Neural progenitor cell (in vitro differentiated cells): ENCODE results near the gene ARHGEF4. TPM values are rescaled to one million over a fixed set of nuclear protein-coding genes. Genes with fewer than 3 reads are reported as not detected.

Experiments
- DNase-seq: peaks from one replicate; pipeline ENCODE4 v3.0.0-alpha.2; 2016; ENCODE audit warnings: low spot score
- H2AFZ ChIP-seq: fragments of 200-600 bp; sonication (generic); replicated peaks from 2 replicates; pipeline ENCODE4 v1.6.1; 2016; ENCODE audit warnings: antibody characterized with exemption
- H3F3A ChIP-seq: fragments of 200-600 bp; sonication (generic); 2 replicates; pipeline ENCODE4 v1.6.1; 2016; ENCODE audit warnings: antibody characterized with exemption, low read depth
- H3K27ac ChIP-seq: fragments of 200-600 bp; sonication (generic); 2 replicates; pipeline ENCODE4 v1.5.1; 2016; ENCODE audit warnings: mild to moderate bottlenecking
- H3K27me3 ChIP-seq: fragments of 200-600 bp; sonication (generic); 2 replicates; pipeline ENCODE4 v1.6.1; 2016; ENCODE audit warnings: mild to moderate bottlenecking, moderate library complexity
- H3K36me3 ChIP-seq: fragments of 200-600 bp; sonication (generic); 2 replicates; pipeline ENCODE4 v1.5.1; 2016
- H3K4me1 ChIP-seq: fragments of 200-600 bp; sonication (generic); 2 replicates; pipeline ENCODE4 v1.6.1; 2016; ENCODE audit warnings: mixed run types
- H3K4me2 ChIP-seq: fragments of 200-600 bp; sonication (generic); 2 replicates; pipeline ENCODE4 v1.6.1; 2016
- H3K4me3 ChIP-seq: fragments of 200-600 bp; sonication (generic); 2 replicates; pipeline ENCODE4 v1.5.1; 2016
- H3K79me2 ChIP-seq: fragments of 200-600 bp; sonication (generic); 2 replicates; pipeline ENCODE4 v1.6.1; 2016; ENCODE audit warnings: low read depth
- H3K9ac ChIP-seq: fragments of 200-600 bp; sonication (generic); 2 replicates; pipeline ENCODE4 v1.6.1; 2016
- H3K9me3 ChIP-seq: fragments of 200-600 bp; sonication (generic); 2 replicates; pipeline ENCODE4 v1.5.1; 2016; ENCODE audit warnings: low read depth
- H4K20me1 ChIP-seq: fragments of 200-600 bp; sonication (generic); 2 replicates; pipeline ENCODE4 v1.6.1; 2016; ENCODE audit warnings: low read depth
- H3K27ac Mint-ChIP-seq: 3 replicates; pipeline ENCODE4 v1.8.0; 2021; ENCODE audit warnings: mixed read lengths
- H3K27me3 Mint-ChIP-seq: 2 replicates; pipeline ENCODE4 v1.8.0; 2022; ENCODE audit warnings: low read depth, mild to moderate bottlenecking, inconsistent platforms, moderate library complexity, mixed read lengths; ENCODE audit not compliant: insufficient read depth
- H3K36me3 Mint-ChIP-seq: 3 replicates; pipeline ENCODE4 v1.8.0; 2021; ENCODE audit warnings: mixed read lengths
- H3K4me1 Mint-ChIP-seq: 3 replicates; pipeline ENCODE4 v1.8.0; 2021; ENCODE audit warnings: mixed read lengths
- H3K4me3 Mint-ChIP-seq: 3 replicates; pipeline ENCODE4 v1.8.0; 2021; ENCODE audit warnings: mild to moderate bottlenecking, moderate library complexity, mixed read lengths
- H3K9me3 Mint-ChIP-seq: 3 replicates; pipeline ENCODE4 v1.8.0; 2020; ENCODE audit warnings: mixed read lengths
- EZH2 ChIP-seq: fragments of 200-600 bp; sonication (generic); IDR thresholded peaks from 2 replicates; pipeline ENCODE4 v1.6.1; 2017; ENCODE audit warnings: antibody characterized with exemption, mild to moderate bottlenecking, moderate library complexity
- EZH2phosphoT487 ChIP-seq: fragments of 200-600 bp; sonication (generic); IDR thresholded peaks from 2 replicates; pipeline ENCODE4 v1.6.1; 2017; ENCODE audit warnings: antibody characterized with exemption
- total RNA-seq: library from RNA; depleted of rRNA; stranded (reverse); fragments of >200 nt; gene quantifications from 2 replicates; pipeline ENCODE4 v1.2.3, GENCODE V29; 2015; ENCODE audit warnings: low replicate concordance
- TF ChIP-seq, protein P1 (sequence below): fragments of 200-600 bp; sonication (generic); IDR thresholded peaks from 2 replicates; pipeline ENCODE4 v1.5.1; 2017; ENCODE audit warnings: antibody characterized with exemption, mild to moderate bottlenecking

The ARHGEF4 gene
- total RNA-seq, 1 donor from 2014 or later, result 22.8 TPM

DNA sequence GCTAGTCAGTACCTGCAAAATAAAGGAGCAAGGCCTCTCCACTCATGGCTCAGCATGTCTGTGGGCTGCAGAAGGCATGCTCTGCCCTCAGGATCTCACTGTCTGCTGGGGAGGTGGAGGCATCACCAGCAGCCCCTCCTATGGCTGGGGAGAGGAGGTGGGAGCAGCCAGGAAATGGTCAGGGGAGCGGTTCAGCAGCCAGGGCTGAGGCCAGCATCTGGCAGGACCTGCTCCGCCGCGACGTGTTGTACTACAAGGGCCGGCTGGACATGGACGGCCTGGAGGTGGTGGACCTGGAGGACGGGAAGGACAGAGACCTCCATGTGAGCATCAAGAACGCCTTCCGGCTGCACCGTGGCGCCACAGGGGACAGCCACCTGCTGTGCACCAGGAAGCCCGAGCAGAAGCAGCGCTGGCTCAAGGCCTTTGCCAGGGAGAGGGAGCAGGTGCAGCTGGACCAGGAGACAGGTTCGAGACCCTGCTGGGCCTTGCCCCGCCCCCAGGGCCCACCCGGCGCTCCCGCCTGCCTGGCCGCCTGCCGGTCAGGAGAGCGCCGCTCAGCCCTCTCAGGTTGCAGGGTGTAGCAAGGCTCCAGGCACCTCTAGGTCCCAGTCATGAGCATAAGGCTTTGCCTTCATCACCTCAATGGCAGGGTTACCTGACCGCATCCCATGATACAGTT is 207.5 kb downstream of the ARHGEF4 start:
- Histone ChIP-seq H3K79me2 (peaks cover under 1% of the 10 kb centered on the region), H3K36me3 (no peaks in the 10 kb centered on the region), H3K27me3 (no peaks in the 10 kb centered on the region), H3K4me2 (no peak overlapping the region), H4K20me1 (peaks cover 31% of the 10 kb centered on the region), H3K9ac (no peak overlapping the region), H3K27ac (no peak overlapping the region), H3K4me1 (no peaks in the 10 kb centered on the region), H3K4me3 (no peak overlapping the region), H3F3A (peaks cover 4% of the 10 kb centered on the region), H2AFZ (no peak overlapping the region), H3K9me3 (no peaks in the 10 kb centered on the region)
- Mint-ChIP-seq H3K4me1 (peaks cover 12% of the 10 kb centered on the region), H3K27ac (no peak overlapping the region), H3K36me3 (peaks cover 18% of the 10 kb centered on the region), H3K9me3 (no peaks in the 10 kb centered on the region), H3K27me3 (peaks cover 6% of the 10 kb centered on the region), H3K4me3 (no peak overlapping the region)
- TF ChIP-seq, protein P1, sequence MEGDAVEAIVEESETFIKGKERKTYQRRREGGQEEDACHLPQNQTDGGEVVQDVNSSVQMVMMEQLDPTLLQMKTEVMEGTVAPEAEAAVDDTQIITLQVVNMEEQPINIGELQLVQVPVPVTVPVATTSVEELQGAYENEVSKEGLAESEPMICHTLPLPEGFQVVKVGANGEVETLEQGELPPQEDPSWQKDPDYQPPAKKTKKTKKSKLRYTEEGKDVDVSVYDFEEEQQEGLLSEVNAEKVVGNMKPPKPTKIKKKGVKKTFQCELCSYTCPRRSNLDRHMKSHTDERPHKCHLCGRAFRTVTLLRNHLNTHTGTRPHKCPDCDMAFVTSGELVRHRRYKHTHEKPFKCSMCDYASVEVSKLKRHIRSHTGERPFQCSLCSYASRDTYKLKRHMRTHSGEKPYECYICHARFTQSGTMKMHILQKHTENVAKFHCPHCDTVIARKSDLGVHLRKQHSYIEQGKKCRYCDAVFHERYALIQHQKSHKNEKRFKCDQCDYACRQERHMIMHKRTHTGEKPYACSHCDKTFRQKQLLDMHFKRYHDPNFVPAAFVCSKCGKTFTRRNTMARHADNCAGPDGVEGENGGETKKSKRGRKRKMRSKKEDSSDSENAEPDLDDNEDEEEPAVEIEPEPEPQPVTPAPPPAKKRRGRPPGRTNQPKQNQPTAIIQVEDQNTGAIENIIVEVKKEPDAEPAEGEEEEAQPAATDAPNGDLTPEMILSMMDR, result no peak
- TF ChIP-seq EZH2 (no peak), EZH2phosphoT487 (no peak)
- DNase-seq, result no peak

DNA sequence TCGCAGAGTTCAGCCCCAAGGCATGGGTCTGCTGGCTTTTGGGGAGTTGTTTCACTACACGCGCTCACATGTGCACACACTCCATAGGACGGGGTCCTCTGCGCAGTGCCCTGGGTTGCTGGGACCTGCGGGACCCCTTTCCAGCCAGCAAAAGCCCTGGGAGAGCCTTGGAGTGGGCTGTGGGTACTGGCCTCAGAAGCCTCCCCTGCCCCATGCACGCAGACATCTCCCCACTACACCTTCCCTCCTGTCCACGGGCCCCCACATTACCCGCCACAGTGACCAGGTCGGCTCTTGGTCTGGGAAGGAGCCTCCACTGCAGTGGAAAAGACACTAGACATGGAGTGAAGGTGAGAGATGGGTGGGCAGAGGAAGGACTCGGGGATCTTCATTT is 208.0 kb downstream of the ARHGEF4 start:
- Histone ChIP-seq H3F3A (peaks cover 4% of the 10 kb centered on the region), H3K9me3 (no peaks in the 10 kb centered on the region), H3K27me3 (no peaks in the 10 kb centered on the region), H2AFZ (no peak overlapping the region), H3K79me2 (peaks cover 6% of the 10 kb centered on the region), H3K4me2 (no peak overlapping the region), H3K9ac (no peak overlapping the region), H3K4me3 (no peak overlapping the region), H3K36me3 (no peaks in the 10 kb centered on the region), H4K20me1 (peaks cover 36% of the 10 kb centered on the region), H3K27ac (no peak overlapping the region), H3K4me1 (no peaks in the 10 kb centered on the region)
- no peak for TF ChIP-seq EZH2
- TF ChIP-seq EZH2phosphoT487, result no peak
- TF ChIP-seq, protein P1, result no peak
- peaks cover 22% of the 10 kb centered on the region for H3K36me3 Mint-ChIP-seq
- H3K27me3 Mint-ChIP-seq, result peaks cover 6% of the 10 kb centered on the region
- H3K27ac Mint-ChIP-seq, result no peak overlapping the region
- peaks cover 12% of the 10 kb centered on the region for H3K4me1 Mint-ChIP-seq
- H3K4me3 Mint-ChIP-seq, result no peak overlapping the region
- H3K9me3 Mint-ChIP-seq, result no peaks in the 10 kb centered on the region
- DNase-seq, result no peak

DNA sequence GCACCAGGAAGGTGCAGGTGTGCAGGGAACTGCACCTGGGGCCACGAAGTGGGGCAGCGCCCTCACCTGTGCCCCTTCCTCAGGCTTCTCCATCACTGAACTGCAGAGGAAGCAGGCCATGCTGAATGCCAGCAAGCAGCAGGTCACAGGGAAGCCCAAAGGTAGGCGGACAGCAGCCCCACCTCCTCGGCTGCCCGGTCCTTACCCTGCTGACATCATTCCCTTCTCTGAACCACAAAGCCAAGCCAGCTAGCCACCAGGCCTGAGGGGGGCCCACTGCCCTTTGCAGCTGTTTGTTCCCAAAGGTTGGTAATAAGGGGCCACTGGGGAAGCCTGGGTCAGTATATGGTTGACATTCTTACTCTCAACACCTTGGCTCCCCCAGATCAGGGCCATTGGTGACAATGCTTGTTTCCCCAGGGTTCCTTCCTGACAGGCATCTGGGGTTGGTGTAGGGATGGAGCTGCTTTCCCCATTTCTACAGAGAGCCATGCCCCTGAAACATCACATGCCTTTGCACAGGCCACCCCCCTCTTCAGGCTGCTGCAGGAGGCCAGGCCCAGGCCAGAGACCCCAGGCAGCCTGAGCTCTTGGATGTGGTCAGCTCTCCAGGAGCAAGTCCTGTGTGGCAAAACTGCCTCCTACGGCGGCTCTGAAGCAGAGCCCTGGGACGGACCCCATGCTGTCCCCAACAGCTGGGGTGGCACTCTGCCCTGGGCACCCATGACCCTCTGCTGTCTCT is 208.7 kb downstream of the ARHGEF4 start:
- TF ChIP-seq EZH2phosphoT487 (no peak), EZH2 (no peak)
- TF ChIP-seq, protein P1, result no peak
- Mint-ChIP-seq H3K4me3 (no peak overlapping the region), H3K27me3 (peaks cover 6% of the 10 kb centered on the region), H3K9me3 (no peaks in the 10 kb centered on the region), H3K4me1 (peaks cover 12% of the 10 kb centered on the region), H3K36me3 (peaks cover 28% of the 10 kb centered on the region), H3K27ac (no peak overlapping the region)
- no peak overlapping the region for H3K4me2 ChIP-seq
- H3K27ac ChIP-seq, result no peak overlapping the region
- H3K9ac ChIP-seq, result no peak overlapping the region
- H2AFZ ChIP-seq, result no peak overlapping the region
- H4K20me1 ChIP-seq, result peaks cover 42% of the 10 kb centered on the region
- no peak overlapping the region for H3K4me3 ChIP-seq
- no peak for DNase-seq
- peaks cover 4% of the 10 kb centered on the region for H3F3A ChIP-seq
- peaks cover 11% of the 10 kb centered on the region for H3K79me2 ChIP-seq
- no peaks in the 10 kb centered on the region for H3K9me3 ChIP-seq
- no peaks in the 10 kb centered on the region for H3K4me1 ChIP-seq
- H3K36me3 ChIP-seq, result no peaks in the 10 kb centered on the region
- H3K27me3 ChIP-seq, result no peaks in the 10 kb centered on the region
